Ascending aorta (tissue), 2 donors: Measurements from ENCODE around the gene THAP12. TPM values are rescaled to one million over a fixed set of nuclear protein-coding genes. Genes with fewer than 3 reads are reported as not detected.

Experiments used
- DNase-seq, 2 donors: peaks; one replicate each; pipeline ENCODE4 v3.0.0-alpha.2; 2019; ENCODE audit warnings: low spot score in 2 of 2
- H3K27ac ChIP-seq, 2 donors: fragments of 200-600 bp; sonication (generic); one replicate each; pipeline ENCODE4 v1.5.1; 2016 to 2017; ENCODE audit warnings: mild to moderate bottlenecking in 1 of 2
- H3K27me3 ChIP-seq: fragments of 200-600 bp; sonication (generic); one replicate; pipeline ENCODE4 v1.5.1; 2017
- H3K36me3 ChIP-seq, 2 donors: fragments of 200-600 bp; sonication (generic); one replicate each; pipeline ENCODE4 v1.5.1; 2016
- H3K4me1 ChIP-seq, 2 donors: fragments of 200-600 bp; sonication (generic); one replicate each; pipeline ENCODE4 v1.5.1; 2016 to 2017; ENCODE audit warnings: mild to moderate bottlenecking in 1 of 2
- H3K4me3 ChIP-seq, 2 donors: fragments of 200-600 bp; sonication (generic); one replicate each; pipeline ENCODE4 v1.5.1; 2016 to 2017; ENCODE audit warnings: mild to moderate bottlenecking in 1 of 2
- H3K9me3 ChIP-seq, 2 donors: fragments of 200-600 bp; sonication (generic); one replicate each; pipeline ENCODE4 v1.5.1; 2016
- CTCF ChIP-seq, 3 experiments: fragments of 200-600 bp in 2 of 3; fragments of 450-650 bp in 1 of 3; sonication (generic) in 2 of 3; IDR thresholded peaks; one replicate each; pipeline ENCODE4 v1.5.1; 2016 to 2019; ENCODE audit warnings: antibody characterized with exemption in 3 of 3, mild to moderate bottlenecking in 1 of 3, moderate library complexity in 1 of 3
- intact Hi-C: fragments of 100-400 bp; cut with DNase I; formaldehyde crosslinking; loops from one replicate; pipeline ENCODE4 v1.15.1; 2023
- total RNA-seq: library from RNA; depleted of rRNA; stranded (reverse); fragments of >200 nt; gene quantifications from one replicate; pipeline ENCODE4 v1.1.0, GENCODE V29; 2016

Gene THAP12
- total RNA-seq, 1 donor from 2014 or later = 12.7 TPM

DNA sequence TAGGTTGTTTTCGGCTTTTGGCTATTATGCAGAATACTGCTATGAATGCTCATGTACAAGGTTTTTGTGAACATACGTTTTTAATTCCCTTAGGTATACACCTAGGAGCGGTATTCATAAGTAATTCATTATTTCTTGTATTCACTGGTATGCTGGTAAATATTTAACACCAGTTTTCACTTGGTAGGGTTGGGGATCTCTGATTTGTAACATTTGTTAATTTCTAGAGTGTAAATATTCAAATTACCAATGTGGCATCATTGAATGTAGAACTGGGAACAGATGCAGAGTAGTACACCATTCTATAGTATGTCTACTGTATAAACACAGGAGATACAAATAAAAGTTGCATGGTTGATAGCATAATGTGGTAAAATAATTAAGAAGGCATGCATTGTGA lies 16.5 kb upstream of the THAP12 start:
- intact Hi-C loops = no loop called here
- H3K27ac ChIP-seq = no peak overlapping the region

DNA sequence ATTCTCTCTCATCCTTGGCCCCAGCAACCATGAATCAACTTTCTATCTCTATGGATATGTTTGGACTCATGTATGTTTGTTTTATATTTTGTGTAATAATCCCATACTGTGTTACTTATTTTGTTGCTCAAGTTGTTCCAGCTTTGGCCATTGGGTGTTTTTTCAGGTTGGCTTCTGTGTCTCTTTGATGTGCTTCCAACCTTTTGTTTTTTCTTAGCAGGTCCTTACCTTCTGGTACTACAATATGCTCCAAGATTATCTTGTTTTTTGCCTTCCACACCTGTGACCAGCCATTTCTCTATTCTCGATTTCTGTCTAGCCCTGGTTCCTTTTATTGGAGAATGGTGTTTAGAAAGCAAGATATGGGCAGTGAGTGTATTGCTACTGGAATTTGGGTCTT lies 14.4 kb upstream of the THAP12 start:
- Histone ChIP-seq H3K4me1 (no peaks in the 10 kb centered on the region), H3K9me3 (no peaks in the 10 kb centered on the region), H3K36me3 (no peaks in the 10 kb centered on the region), H3K4me3 (no peak overlapping the region), H3K27me3 (no peaks in the 10 kb centered on the region), H3K27ac (no peak overlapping the region)
- no peak for TF ChIP-seq CTCF (IDR thresholded peaks at IDR 0.05)
- intact Hi-C loops = no loop called here
- no peak for DNase-seq

More for the DNA sequence above, 16.5 kb upstream of the THAP12 start:
- H3K4me3 ChIP-seq = no peak overlapping the region
- no peaks in the 10 kb centered on the region for H3K27me3 ChIP-seq
- no peaks in the 10 kb centered on the region for H3K9me3 ChIP-seq
- H3K4me1 ChIP-seq = no peaks in the 10 kb centered on the region
- H3K36me3 ChIP-seq = no peaks in the 10 kb centered on the region
- DNase-seq = no peak
- no peak for TF ChIP-seq CTCF (IDR thresholded peaks at IDR 0.05)

- H3K9me3 ChIP-seq = no peaks in the 10 kb centered on the region
- no peak for TF ChIP-seq CTCF (IDR thresholded peaks at IDR 0.05)
- no peaks in the 10 kb centered on the region for H3K4me1 ChIP-seq
- no peak overlapping the region for H3K4me3 ChIP-seq
- no peak overlapping the region for H3K27ac ChIP-seq
- H3K27me3 ChIP-seq = no peaks in the 10 kb centered on the region
- H3K36me3 ChIP-seq = no peaks in the 10 kb centered on the region
- DNase-seq = no peak
- intact Hi-C loops = no loop called here
Measured at GRCh38 chr11:76394411-76394810, 13.5 kb upstream of the THAP12 start.

GRCh38 chr11:76392870-76393269 lies 11.9 kb upstream of the THAP12 start:
- no peak overlapping the region for H3K27ac ChIP-seq
- TF ChIP-seq CTCF (IDR thresholded peaks at IDR 0.05) = no peak
- no peak overlapping the region for H3K4me3 ChIP-seq
- intact Hi-C loops = no loop called here
- H3K27me3 ChIP-seq = no peaks in the 10 kb centered on the region
- no peak for DNase-seq
- H3K9me3 ChIP-seq = no peaks in the 10 kb centered on the region
- no peaks in the 10 kb centered on the region for H3K4me1 ChIP-seq
- H3K36me3 ChIP-seq = no peaks in the 10 kb centered on the region

GRCh38 chr11:76391811-76392475 lies 11.0 kb upstream of the THAP12 start:
- H3K36me3 ChIP-seq = no peaks in the 10 kb centered on the region
- H3K4me1 ChIP-seq = no peaks in the 10 kb centered on the region
- no peak for DNase-seq
- no peaks in the 10 kb centered on the region for H3K27me3 ChIP-seq
- H3K9me3 ChIP-seq = no peaks in the 10 kb centered on the region
- H3K4me3 ChIP-seq = no peak overlapping the region
- H3K27ac ChIP-seq = no peak overlapping the region
- no peak for TF ChIP-seq CTCF (IDR thresholded peaks at IDR 0.05)
- intact Hi-C loops = no loop called here

GRCh38 chr11:76391021-76391420 lies 10.1 kb upstream of the THAP12 start:
- H3K36me3 ChIP-seq = no peaks in the 10 kb centered on the region
- H3K4me3 ChIP-seq = no peak overlapping the region
- no peaks in the 10 kb centered on the region for H3K27me3 ChIP-seq
- no peak for DNase-seq
- TF ChIP-seq CTCF (IDR thresholded peaks at IDR 0.05) = no peak
- intact Hi-C loops = no loop called here
- H3K4me1 ChIP-seq = no peaks in the 10 kb centered on the region
- no peak overlapping the region for H3K27ac ChIP-seq
- no peaks in the 10 kb centered on the region for H3K9me3 ChIP-seq
